Superior temporal gyrus (tissue), 1 donor: ENCODE measurements around the gene TPSAB1.

Experiments used
- DNase-seq: peaks from one replicate; pipeline ENCODE4 v3.0.0-alpha.2; 2016; ENCODE audit errors: extremely low spot score

TPSAB1 gene

GRCh38 chr16:1210461-1210860 lies 30.0 kb upstream of the TPSAB1 start:
- DNase-seq: no peak

GRCh38 chr16:1211451-1212268 lies 28.8 kb upstream of the TPSAB1 start:
- no peak for DNase-seq

- DNase-seq: no peak
Measured at GRCh38 chr16:1212616-1213194, 27.8 kb upstream of the TPSAB1 start.

- DNase-seq: no peak
Measured at GRCh38 chr16:1213231-1213630, 27.3 kb upstream of the TPSAB1 start.

GRCh38 chr16:1213796-1214372 lies 26.6 kb upstream of the TPSAB1 start:
- no peak for DNase-seq

GRCh38 chr16:1214719-1215118 lies 25.8 kb upstream of the TPSAB1 start:
- no peak for DNase-seq

- DNase-seq: no peak
Measured at GRCh38 chr16:1215574-1216295, 24.8 kb upstream of the TPSAB1 start.

GRCh38 chr16:1216296-1216619 lies 24.2 kb upstream of the TPSAB1 start:
- no peak for DNase-seq

GRCh38 chr16:1216681-1217400 lies 23.7 kb upstream of the TPSAB1 start:
- no peak for DNase-seq

- no peak for DNase-seq
Measured at GRCh38 chr16:1217526-1217925, 23.0 kb upstream of the TPSAB1 start.

- no peak for DNase-seq
Measured at GRCh38 chr16:1218061-1218929, 22.2 kb upstream of the TPSAB1 start.

GRCh38 chr16:1218930-1219611 lies 21.4 kb upstream of the TPSAB1 start:
- no peak for DNase-seq

GRCh38 chr16:1220098-1220728 lies 20.3 kb upstream of the TPSAB1 start:
- DNase-seq: no peak

GRCh38 chr16:1220841-1221627 lies 19.5 kb upstream of the TPSAB1 start:
- no peak for DNase-seq

- DNase-seq: peak; percentile 10
Measured at GRCh38 chr16:1221628-1222552, 18.6 kb upstream of the TPSAB1 start.

- DNase-seq: no peak
Measured at GRCh38 chr16:1222553-1223354, 17.8 kb upstream of the TPSAB1 start.
